ENCODE results near the gene ACTMAP. TPM values are rescaled to one million over a fixed set of nuclear protein-coding genes. Genes with fewer than 3 reads are reported as not detected.

The ACTMAP gene
- total RNA-seq, 2 experiments from 2014 or later = 5.0 to 54.8 TPM

- Histone ChIP-seq H2AFZ (ENCODE audit: low read length) (no peak overlapping the region), H4K20me1 (ENCODE audit: insufficient read depth, low read length) (no peaks in the 10 kb centered on the region), H3K4me2 (ENCODE audit: low read length) (peak overlapping the region; percentile 74), H3K27ac (ENCODE audit: low read depth, low read length, poor library complexity, severe bottlenecking) (peak overlapping the region; percentile 95), H3K4me3 (ENCODE audit: low read depth, low read length, poor library complexity, severe bottlenecking) (peak overlapping the region; percentile 68), H3K4me1 (ENCODE audit: insufficient read depth, low read length, poor library complexity, severe bottlenecking) (peaks cover 37% of the 10 kb centered on the region), H3K9me2 (ENCODE audit: insufficient read depth, low read length) (no peaks in the 10 kb centered on the region), H3K36me3 (ENCODE audit: insufficient read depth, low read length) (peaks cover 4% of the 10 kb centered on the region; the same call in 1 of the 2 replicates), H3K9me3 (ENCODE audit: low read length) (no peaks in the 10 kb centered on the region), H3K79me2 (ENCODE audit: insufficient read depth, low read depth, low read length) (peaks cover 6% of the 10 kb centered on the region; the same call in 1 of the 2 replicates)
- TF ChIP-seq EZH2phosphoT487 (IDR thresholded peaks at IDR 0.05; ENCODE audit: borderline replicate concordance, low read depth, low read length) = no peak
- DNase-seq (ENCODE audit: low spot score) = no peak
- no TSS peak for BruUV-seq (replicated peaks)
- ChIA-PET CTCF (ENCODE audit: unreplicated experiment) (interaction anchor here (0.8 to 1.2 kb wide), 3 partner anchors 9 to 24 kb away, joined by 3 to 6 read pairs (median 6); partner anchors contain the start of gene EGLN2), POLR2A (interaction anchor here (0.6 to 3.5 kb wide), 13 partner anchors 9 to 1848 kb away, joined by 3 to 31 read pairs (median 4); partner anchors contain the start of genes ACTMAP, EGLN2 and SNRPA)
- intact Hi-C loops (cut with micrococcal nuclease; ENCODE audit: unreplicated experiment) = loop anchor here (1.0 to 10.0 kb wide), 4 partner anchors 22 to 173 kb away; partner anchors contain the start of genes ACTMAP, COQ8B, EGLN2 and LTBP4
These were observed 27.3 kb upstream of the ACTMAP start for GRCh38 chr19:40777645-40777936.

GRCh38 chr19:40776932-40777644 is 26.8 kb upstream of the ACTMAP start:
- Histone ChIP-seq H3K4me3 (ENCODE audit: low read depth, low read length, poor library complexity, severe bottlenecking) (peak overlapping the region; percentile 68), H3K4me2 (ENCODE audit: low read length) (peak overlapping the region; percentile 86), H2AFZ (ENCODE audit: low read length) (peak overlapping the region; percentile 0; the same call in 1 of the 2 replicates), H3K27ac (ENCODE audit: low read depth, low read length, poor library complexity, severe bottlenecking) (peak overlapping the region; percentile 95), H3K9me3 (ENCODE audit: low read length) (0 out of 2 replicates have a peak, but pooled peaks cover under 1% of the 10 kb centered on the region), H3K36me3 (ENCODE audit: insufficient read depth, low read length) (peaks cover 3% of the 10 kb centered on the region), H3K9me2 (ENCODE audit: insufficient read depth, low read length) (no peaks in the 10 kb centered on the region), H3K79me2 (ENCODE audit: insufficient read depth, low read depth, low read length) (peaks cover 6% of the 10 kb centered on the region; the same call in 1 of the 2 replicates), H3K4me1 (ENCODE audit: insufficient read depth, low read length, poor library complexity, severe bottlenecking) (peaks cover 37% of the 10 kb centered on the region), H4K20me1 (ENCODE audit: insufficient read depth, low read length) (no peaks in the 10 kb centered on the region)
- peak; percentile 98 for DNase-seq (ENCODE audit: low spot score)
- CTCF ChIA-PET (ENCODE audit: unreplicated experiment) = interaction anchor here (0.6 to 1.2 kb wide), 5 partner anchors 9 to 1101 kb away, joined by 3 to 12 read pairs (median 6); no protein-coding TSS in a partner anchor
- no peak for TF ChIP-seq EZH2phosphoT487 (IDR thresholded peaks at IDR 0.05; ENCODE audit: borderline replicate concordance, low read depth, low read length)
- TF ChIP-seq, protein P1, sequence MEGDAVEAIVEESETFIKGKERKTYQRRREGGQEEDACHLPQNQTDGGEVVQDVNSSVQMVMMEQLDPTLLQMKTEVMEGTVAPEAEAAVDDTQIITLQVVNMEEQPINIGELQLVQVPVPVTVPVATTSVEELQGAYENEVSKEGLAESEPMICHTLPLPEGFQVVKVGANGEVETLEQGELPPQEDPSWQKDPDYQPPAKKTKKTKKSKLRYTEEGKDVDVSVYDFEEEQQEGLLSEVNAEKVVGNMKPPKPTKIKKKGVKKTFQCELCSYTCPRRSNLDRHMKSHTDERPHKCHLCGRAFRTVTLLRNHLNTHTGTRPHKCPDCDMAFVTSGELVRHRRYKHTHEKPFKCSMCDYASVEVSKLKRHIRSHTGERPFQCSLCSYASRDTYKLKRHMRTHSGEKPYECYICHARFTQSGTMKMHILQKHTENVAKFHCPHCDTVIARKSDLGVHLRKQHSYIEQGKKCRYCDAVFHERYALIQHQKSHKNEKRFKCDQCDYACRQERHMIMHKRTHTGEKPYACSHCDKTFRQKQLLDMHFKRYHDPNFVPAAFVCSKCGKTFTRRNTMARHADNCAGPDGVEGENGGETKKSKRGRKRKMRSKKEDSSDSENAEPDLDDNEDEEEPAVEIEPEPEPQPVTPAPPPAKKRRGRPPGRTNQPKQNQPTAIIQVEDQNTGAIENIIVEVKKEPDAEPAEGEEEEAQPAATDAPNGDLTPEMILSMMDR (conservative IDR thresholded peaks at IDR 0.05; ENCODE audit: low read length) = no peak
- BruUV-seq (replicated peaks) = TSS peak; percentile 95
- POLR2A ChIA-PET = interaction anchor here (0.6 to 3.5 kb wide), 14 partner anchors 10 to 1848 kb away, joined by 3 to 31 read pairs (median 4); partner anchors contain the start of genes ACTMAP, EGLN2 and SNRPA
- intact Hi-C loops (cut with micrococcal nuclease; ENCODE audit: unreplicated experiment) = loop anchor here (1.0 to 10.0 kb wide), 4 partner anchors 22 to 172 kb away; partner anchors contain the start of genes ACTMAP, COQ8B, EGLN2 and LTBP4

DNA sequence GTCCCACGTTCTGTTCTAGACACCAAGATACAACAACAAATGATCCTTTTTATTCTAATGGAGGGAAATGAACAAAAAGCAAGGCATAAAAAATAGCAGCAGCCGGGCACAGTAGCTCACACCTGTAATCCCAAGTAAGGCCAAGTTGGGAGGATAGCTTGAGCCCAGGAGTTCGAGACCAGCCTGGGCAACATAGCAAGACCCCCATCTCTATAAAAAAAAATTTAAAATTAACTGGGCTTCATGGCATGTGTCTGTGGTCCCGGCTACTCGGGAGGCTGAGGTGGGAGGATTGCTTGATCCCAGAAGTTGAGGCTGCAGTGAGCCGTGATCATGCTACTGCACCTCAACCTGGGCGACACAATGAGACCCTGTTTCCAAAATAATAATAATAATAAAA is 26.1 kb upstream of the ACTMAP start:
- Histone ChIP-seq H3K9me3 (ENCODE audit: low read length) (0 out of 2 replicates have a peak, but pooled peaks cover 8% of the 10 kb centered on the region), H3K4me1 (ENCODE audit: insufficient read depth, low read length, poor library complexity, severe bottlenecking) (peaks cover 37% of the 10 kb centered on the region), H3K4me3 (ENCODE audit: low read depth, low read length, poor library complexity, severe bottlenecking) (peak overlapping the region; percentile 68), H3K36me3 (ENCODE audit: insufficient read depth, low read length) (peaks cover 7% of the 10 kb centered on the region; the same call in 1 of the 2 replicates), H2AFZ (ENCODE audit: low read length) (peak overlapping the region; percentile 0; the same call in 1 of the 2 replicates), H4K20me1 (ENCODE audit: insufficient read depth, low read length) (no peaks in the 10 kb centered on the region), H3K79me2 (ENCODE audit: insufficient read depth, low read depth, low read length) (peaks cover 6% of the 10 kb centered on the region; the same call in 1 of the 2 replicates), H3K4me2 (ENCODE audit: low read length) (peak overlapping the region; percentile 86), H3K27ac (ENCODE audit: low read depth, low read length, poor library complexity, severe bottlenecking) (peak overlapping the region; percentile 95), H3K9me2 (ENCODE audit: insufficient read depth, low read length) (no peaks in the 10 kb centered on the region)
- CTCF ChIA-PET (ENCODE audit: unreplicated experiment) = no interaction called here
- TF ChIP-seq EZH2phosphoT487 (IDR thresholded peaks at IDR 0.05; ENCODE audit: borderline replicate concordance, low read depth, low read length) = no peak
- TF ChIP-seq, protein P1 (conservative IDR thresholded peaks at IDR 0.05; ENCODE audit: low read length) = no peak
- intact Hi-C loops (cut with micrococcal nuclease; ENCODE audit: unreplicated experiment) = loop anchor here (10.0 kb wide), 1 partner anchor 172 kb away; the partner anchor contains the start of gene LTBP4
- BruUV-seq (replicated peaks) = no TSS peak
- DNase-seq (ENCODE audit: low spot score) = no peak
- POLR2A ChIA-PET = interaction anchor here (0.5 to 3.5 kb wide), 6 partner anchors 12 to 170 kb away, joined by 4 to 29 read pairs (median 10); partner anchors contain the start of genes ACTMAP, EGLN2 and SNRPA

Data from OCI-LY7 (cell line).